Measurements from ENCODE around the gene HAUS3.
"Not testable (repeated sequence)": the region's sequence is repeated elsewhere in the genome, so short reads cannot be mapped to it uniquely, and the experiment has no call there.

The HAUS3 gene

GRCh38 chr4:2250357-2251072 lies 8.6 kb upstream of the HAUS3 start:
- no peak for DNase-seq

- DNase-seq, result no peak
Measured at GRCh38 chr4:2249526-2250356, 7.8 kb upstream of the HAUS3 start.

- DNase-seq, result no peak
Measured at GRCh38 chr4:2248821-2249261, 6.9 kb upstream of the HAUS3 start.

GRCh38 chr4:2248044-2248780 lies 6.3 kb upstream of the HAUS3 start:
- DNase-seq, result no peak

GRCh38 chr4:2247128-2248043 lies 5.5 kb upstream of the HAUS3 start:
- no peak for DNase-seq

GRCh38 chr4:2246384-2247127 lies 4.6 kb upstream of the HAUS3 start:
- no peak for DNase-seq

GRCh38 chr4:2245787-2246275 lies 3.9 kb upstream of the HAUS3 start:
- no peak for DNase-seq

GRCh38 chr4:2245057-2245786 lies 3.3 kb upstream of the HAUS3 start:
- DNase-seq, result peak; percentile 32

- peak; percentile 84 for DNase-seq
Measured at GRCh38 chr4:2243681-2244380, 1.9 kb upstream of the HAUS3 start.

- peak; percentile 33 for DNase-seq
Measured at GRCh38 chr4:2241003-2241402, 918 bp downstream of the HAUS3 start.

GRCh38 chr4:2236944-2237666 lies 4.8 kb downstream of the HAUS3 start:
- no peak for DNase-seq

GRCh38 chr4:2231082-2231481 lies 10.8 kb downstream of the HAUS3 start:
- no peak for DNase-seq

- no peak for DNase-seq
Measured at GRCh38 chr4:2226261-2226660, 15.7 kb downstream of the HAUS3 start.

- no peak for DNase-seq
Measured at GRCh38 chr4:2222838-2223237, 19.1 kb downstream of the HAUS3 start.

- DNase-seq, result not testable (repeated sequence)
Measured at GRCh38 chr4:2221378-2221777, 20.5 kb downstream of the HAUS3 start.

GRCh38 chr4:2220016-2220630 lies 21.8 kb downstream of the HAUS3 start:
- DNase-seq, result peak; percentile 63

GRCh38 chr4:2219233-2219760 lies 22.6 kb downstream of the HAUS3 start:
- no peak for DNase-seq

- no peak for DNase-seq
Measured at GRCh38 chr4:2218436-2218835, 23.5 kb downstream of the HAUS3 start.

GRCh38 chr4:2217726-2218125 lies 24.2 kb downstream of the HAUS3 start:
- DNase-seq, result no peak

All from inflammatory macrophage treated with lipopolysaccharide for 4 hours (primary cell).